Kidney capillary endothelial cell (primary cell): Measurements from ENCODE around the gene OAS1.
"Not testable (repeated sequence)": the region's sequence is repeated elsewhere in the genome, so short reads cannot be mapped to it uniquely, and the experiment has no call there.

ENCODE experiments used
- DNase-seq: peaks from one replicate; pipeline ENCODE4 v3.0.0-alpha.2; 2018; ENCODE audit warnings: low spot score

The OAS1 gene

DNA sequence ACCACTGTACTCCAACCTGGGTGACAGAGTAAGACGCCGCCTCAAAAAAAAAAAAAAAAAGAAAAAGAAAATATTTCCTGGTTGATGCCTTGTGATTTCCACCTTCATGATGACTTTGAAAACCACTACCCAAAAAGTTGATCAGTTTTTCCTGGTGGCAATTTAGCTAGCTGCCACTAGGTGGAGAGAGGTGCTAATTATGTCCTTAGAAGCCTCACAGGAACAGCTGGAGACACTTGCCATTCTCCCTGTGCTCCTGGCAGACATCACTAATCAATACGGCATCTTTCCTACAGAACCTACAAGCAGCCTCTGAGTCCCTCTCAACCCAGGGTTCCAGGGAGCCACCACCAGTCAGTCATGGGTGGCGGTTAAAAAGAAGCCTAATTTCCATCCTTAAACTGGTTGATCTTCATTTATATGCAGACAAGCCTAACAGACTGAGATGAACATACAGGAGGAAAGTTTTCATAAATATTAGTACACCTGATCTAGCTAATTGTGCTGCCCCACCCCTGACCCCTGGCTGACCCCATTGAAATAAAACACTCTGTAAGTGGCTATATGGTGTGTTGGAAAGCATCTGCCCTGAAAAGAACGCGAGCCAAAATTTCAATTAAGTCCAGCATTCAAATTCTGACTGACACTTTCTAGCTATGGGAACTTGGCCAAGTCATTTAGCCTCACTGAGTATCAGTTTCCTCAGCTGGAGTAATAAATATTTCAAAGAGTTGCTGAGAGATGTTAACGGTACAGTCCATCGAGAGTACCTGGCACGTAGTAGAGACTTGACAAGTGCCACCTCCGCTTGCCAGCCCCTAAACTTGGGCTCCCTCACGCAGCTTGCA, 6.2 kb upstream of the OAS1 start:
- peak; percentile 35 for DNase-seq

DNA sequence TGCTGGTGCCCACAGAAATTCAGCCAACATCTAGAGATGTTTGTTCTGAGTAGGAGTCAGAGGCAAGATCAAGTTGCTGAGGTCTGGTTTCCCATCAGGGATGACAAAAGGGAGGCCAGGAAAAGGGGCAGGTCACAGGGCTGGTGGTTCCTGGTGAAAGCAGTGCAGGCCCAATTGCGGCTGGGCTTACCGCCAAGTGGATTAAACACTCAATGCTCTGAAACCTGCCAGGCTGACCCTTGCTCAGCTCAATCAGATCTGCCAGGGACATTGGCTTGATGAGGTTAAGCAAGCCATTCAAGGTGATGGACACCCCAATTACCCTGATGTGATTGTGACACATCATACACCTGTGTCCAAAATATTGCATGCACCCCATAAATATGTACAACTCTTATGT, 5.5 kb upstream of the OAS1 start:
- DNase-seq = no peak

DNA sequence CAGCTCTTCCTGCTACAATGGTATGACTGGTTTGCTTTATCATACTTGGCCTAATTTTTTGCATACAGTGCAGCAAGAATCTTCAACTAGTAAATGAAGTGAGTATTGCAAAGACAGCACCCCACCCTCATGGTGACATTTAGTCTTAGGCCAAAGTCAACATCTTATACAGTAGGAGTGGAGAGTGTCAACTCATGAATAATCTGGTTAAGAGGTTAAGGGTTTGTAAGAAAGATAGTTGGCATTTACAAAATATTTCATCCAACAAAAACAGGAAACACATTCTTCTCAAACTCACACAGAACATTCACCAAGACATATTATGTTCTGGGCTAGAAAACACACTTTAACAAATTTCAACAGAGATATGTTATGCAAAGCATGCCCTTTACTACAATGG, 2.2 kb upstream of the OAS1 start:
- no peak for DNase-seq

DNA sequence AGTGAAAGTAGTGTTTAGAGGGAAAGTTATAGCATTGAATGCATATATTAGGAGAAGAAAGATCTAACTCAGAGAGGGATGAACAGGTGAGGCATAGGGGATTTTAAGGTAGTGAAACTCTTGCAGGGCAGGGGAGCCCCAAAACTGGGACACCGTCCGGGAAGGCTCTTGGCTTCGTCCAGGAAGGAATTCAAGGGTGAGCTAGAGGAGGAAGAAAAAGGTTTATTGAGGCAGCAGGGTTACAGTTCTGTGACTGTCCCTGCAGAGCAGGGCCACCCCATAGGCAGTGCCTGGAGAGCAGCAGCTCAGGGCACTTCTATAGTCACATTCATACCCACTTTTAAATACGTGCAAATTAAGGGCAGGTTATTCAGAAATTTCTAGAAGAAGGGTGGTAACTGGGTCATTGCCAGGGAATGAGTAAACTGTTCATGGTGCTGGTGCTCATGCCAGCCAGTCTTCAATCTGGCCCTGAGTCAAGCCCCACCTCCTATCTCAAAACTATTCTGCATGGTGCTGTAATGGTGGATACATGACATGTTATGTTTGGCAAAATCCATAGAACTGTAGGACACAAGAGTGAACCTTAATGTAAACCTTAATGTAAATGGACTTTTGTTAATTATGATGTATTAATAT, 1.2 kb upstream of the OAS1 start:
- no peak for DNase-seq

DNA sequence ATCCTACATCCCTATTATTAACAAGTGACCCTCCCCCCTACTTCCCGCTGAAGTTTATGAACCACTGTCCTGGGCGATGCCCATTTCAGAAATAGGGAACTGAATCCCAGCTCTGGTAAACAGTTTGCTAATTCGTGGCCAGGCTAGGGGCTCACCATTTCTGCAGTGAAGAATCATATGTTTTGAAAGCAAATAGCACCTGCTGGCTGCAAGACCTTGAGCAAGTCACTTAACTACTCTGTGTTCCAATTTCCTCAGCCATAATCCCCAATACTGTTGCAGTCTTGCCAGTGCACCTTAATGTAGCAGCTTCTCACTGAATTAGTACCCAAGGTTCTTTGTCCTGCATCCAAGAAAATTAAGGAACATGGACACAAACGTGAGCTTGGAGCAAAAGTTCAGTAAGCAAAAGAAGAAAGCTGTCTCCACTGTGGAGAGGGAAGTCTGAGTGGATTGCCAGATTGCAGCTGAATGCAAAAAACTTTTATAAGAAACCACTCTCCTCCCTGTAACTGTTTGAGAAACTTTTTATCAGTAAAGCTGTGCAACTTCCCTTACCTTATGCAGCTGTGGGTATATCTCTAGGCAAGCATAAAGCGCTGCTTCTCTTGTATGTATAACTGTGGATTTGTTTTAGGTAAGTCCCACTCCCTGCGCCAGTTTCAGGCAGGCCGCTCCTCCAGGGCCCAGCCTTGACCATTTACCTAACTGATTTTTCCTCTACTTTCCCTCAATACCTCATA, 824 bp downstream of the OAS1 start:
- no peak for DNase-seq

DNA sequence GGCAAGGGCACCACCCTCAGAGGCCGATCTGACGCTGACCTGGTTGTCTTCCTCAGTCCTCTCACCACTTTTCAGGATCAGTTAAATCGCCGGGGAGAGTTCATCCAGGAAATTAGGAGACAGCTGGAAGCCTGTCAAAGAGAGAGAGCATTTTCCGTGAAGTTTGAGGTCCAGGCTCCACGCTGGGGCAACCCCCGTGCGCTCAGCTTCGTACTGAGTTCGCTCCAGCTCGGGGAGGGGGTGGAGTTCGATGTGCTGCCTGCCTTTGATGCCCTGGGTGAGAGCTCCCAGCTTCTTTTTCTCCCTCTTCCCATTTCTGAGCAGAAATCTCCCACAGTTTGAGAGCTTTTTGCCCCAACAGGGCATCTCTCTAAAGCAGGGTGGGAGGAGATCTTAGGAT, 1.8 kb downstream of the OAS1 start:
- no peak for DNase-seq

DNA sequence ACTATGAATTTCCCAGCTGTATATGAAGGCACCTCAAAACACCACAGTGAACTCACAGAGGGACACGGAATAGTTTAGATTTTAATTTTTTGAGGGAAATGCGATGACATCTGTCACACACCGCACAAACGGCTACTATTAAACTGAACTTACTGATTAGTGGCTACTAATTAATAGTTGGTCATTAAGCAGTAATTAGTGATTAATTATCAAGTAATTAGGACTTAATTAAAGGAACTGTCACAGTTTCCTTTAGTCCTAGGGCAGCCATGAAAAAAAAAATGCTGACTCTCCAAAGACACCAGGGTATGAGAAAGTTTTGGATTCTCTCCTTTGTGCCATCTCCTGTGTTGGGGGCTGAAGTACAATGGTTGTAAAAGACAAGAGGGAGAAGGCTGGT, 2.9 kb downstream of the OAS1 start:
- DNase-seq = no peak

DNA sequence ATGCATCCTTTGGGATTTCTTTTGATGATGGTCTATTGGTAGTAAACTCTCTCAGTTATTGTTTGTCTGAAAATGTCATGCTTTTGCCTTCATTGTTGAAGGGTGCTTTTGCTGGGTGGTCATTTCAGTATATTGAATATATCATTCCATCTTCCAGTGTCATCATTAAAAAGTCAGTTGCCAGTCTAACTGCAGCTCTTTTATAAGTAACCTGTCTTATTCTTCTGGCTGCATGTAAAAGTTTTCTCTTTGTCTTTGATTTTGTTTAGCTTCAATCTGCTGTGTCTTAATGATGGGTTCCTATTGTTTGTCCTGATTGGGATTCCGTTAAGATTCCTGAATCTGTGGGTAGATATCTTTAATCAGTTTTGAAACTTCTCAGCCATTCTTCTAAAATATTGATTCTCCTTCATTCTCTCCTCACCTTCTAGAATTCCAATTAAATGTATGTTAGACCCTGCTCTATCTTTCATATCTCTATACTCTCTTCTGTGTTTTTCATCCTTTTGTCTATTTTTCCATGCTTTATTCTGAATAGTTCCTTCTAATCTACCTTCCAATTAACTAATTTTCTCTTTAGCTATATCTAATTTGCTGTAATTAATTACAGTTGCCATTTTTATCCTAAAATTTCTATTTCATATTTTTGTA, 6.4 kb downstream of the OAS1 start:
- DNase-seq = no peak

DNA sequence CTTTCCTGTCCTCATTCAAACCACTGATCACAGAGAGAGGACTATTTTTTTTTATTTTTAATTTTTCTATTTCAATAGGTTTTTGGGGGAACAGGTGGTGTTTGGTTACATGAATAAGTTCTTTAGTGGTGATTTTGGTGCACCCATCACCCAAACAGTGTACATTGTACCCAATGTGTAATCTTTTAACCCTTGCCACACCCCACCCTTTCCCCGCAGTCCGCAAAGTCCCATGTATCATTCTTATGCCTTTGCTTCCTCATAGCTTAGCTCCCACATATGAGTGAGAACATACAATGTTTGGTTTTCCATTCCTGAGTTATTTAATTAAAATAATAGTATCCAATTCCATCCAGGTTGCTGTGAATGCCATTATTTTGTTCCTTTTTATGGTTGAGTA, 7.1 kb downstream of the OAS1 start:
- DNase-seq = not testable (repeated sequence)

DNA sequence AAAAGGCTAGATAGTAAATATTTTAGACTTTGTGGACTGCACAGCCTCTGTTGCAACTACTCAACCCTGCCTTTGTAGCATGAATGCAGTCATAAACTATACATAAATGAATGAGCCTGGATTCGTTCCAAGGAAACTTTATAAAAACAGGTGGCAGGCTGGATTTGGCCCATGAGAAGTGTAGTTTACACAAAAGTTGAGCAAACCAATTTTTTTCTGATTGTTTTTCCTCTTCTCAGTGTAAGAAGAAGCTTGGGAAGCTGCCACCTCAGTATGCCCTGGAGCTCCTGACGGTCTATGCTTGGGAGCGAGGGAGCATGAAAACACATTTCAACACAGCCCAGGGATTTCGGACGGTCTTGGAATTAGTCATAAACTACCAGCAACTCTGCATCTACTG, 9.5 kb downstream of the OAS1 start:
- DNase-seq = no peak

DNA sequence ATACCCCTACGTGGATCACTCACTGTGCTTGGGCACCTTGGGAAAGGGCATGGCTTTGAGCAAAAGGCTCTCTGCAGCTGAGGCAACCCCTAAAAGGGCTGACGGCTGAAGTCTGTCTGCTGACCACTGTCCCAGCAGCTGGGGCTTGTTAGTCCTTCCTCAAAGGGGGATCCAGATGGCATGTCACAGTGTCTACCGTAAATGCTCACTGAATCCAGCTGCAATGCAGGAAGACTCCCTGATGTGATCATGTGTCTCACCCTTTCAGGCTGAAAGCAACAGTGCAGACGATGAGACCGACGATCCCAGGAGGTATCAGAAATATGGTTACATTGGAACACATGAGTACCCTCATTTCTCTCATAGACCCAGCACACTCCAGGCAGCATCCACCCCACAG, 12.4 kb downstream of the OAS1 start:
- DNase-seq = no peak

DNA sequence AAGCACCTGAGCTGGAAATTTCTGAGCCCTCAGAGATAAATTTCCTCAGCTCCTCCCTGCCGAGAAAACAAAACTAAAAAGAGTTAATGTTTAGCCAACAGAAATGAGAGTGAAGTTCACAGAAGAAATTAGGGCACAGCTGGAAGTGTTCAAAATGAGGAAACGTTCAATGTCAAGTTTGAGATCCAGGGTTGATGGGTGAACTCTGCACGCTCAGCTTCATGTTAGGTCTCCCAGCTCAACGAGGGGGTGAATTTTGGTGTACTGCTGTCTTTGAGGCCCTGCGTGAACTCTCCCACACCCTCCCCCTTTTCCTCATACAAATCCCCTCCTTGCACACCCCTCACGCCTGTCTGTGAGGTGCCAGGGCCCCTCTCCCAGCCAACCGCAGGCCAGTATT, 18.2 kb downstream of the OAS1 start:
- no peak for DNase-seq

DNA sequence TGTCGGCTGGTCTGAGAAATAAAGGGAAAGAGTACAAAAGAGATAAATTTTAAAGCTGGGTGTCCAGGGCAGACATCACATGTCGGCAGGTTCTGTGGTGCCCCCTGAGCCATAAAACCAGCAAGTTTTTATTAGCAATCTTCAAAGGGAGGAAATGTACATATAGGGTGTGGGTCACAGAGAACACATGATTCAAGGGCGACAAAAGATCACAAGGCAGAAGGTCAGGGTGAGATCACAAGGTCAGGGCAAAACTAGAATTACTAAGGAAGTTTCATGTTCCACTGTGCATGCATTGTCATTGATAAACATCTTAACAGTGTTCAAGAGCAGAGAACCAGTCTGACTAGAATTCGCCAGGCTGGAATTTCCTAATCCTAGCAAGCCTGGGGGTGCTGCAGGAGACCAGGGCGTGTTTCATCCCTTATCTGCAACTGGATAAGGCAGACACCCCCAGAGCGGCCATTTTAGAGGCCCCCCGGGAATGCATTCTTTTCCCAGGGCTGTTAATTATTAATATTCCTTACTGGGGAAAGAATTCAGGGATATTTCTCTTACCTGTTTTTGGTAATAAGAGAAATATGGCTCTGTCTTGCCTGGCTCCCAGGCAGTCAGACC, 19.8 kb downstream of the OAS1 start:
- DNase-seq = not testable (repeated sequence)

DNA sequence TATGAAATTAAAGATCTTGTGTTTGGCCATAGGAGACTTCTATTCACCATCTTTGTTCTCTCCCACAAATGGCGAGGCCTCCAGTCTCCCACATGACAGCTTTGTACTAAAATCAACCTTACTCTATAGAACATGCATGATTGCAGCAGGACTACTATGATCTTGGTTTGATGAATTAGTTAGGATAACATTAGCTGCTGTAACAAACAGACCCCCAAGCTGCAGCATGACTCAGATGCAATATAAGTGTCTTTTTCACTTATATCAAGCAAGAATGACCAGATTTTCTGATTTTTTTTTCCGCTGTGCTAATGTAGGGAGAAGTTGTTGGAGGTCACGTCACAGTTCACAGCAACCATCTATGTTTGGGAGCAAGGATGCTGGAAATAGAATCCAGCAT, 20.7 kb downstream of the OAS1 start:
- DNase-seq = no peak

DNA sequence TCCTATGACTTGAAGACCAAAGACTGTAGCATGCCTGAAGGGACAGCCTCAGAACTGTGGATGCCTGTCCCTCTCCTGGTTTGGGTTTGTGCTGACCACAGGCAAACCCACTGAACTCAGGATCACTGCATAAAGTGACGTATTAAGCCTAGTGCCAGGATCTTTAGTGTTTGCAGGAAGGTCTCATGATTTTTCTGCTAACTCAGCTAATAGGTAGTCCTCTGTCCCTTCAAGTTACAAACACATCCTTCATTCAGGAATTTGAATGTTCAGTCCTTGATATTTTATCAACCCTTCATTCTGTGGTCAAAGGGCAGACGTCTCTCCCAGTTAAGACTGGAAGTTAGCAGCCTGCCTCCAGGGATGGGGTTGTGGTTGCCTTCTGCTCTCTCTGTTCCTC, 21.2 kb downstream of the OAS1 start:
- no peak for DNase-seq

DNA sequence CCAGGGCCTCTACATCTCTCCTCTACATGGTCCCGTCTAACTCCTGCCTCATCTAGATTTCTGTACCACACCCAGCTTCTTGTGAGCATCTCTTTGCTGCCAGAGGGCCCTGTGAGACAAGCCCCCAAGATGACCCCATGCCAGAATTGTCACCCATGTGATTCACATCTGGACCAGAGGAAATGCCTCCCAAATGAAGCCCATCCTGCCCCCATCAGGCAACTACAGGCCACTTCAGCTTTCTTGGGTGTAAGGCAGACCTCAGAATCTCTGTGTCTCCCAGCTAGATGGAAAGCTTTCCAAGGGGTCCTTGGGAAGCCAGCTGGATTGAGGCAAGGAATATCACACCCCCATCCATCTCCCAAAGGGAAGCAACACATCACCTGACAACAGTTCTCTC, 22.2 kb downstream of the OAS1 start:
- DNase-seq = no peak

DNA sequence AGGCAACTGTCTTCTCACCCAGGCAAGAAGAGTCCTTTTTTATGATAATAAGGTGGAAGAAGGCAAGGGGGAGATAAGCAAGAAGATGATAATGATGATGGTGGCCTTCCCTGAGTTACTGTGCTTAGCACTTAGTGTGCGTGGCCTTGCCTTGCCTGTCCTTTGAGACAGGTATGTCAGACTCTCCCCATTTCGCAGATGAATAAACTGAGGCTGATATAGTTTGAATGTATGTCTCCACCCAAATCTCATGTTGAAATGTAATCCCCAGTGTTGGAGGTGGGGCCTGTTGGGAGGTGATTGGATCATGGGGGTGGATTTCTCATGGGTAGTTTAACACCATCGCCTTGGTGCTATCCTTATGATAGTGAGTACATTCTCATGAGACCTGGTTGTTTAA, 23.0 kb downstream of the OAS1 start:
- DNase-seq = no peak

DNA sequence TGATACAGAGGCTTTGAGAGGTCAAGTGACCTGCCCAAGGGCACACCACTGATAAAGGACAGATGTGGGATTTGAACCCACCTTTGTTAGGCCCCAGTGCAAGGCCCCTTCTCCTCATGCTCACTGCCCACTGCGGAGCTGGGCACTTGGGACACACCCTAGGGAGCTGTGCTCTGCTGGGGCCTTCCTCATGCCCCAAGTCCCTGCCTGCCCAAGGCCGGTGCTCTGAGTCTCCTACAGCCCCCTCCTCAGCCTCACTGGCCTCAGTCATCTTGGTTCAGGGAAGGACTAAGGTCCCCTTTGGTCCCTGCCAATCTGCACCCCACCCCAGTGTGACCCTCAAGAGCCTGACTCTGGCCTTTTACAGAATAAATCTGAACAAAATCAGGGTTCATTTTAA, 23.6 kb downstream of the OAS1 start:
- no peak for DNase-seq

DNA sequence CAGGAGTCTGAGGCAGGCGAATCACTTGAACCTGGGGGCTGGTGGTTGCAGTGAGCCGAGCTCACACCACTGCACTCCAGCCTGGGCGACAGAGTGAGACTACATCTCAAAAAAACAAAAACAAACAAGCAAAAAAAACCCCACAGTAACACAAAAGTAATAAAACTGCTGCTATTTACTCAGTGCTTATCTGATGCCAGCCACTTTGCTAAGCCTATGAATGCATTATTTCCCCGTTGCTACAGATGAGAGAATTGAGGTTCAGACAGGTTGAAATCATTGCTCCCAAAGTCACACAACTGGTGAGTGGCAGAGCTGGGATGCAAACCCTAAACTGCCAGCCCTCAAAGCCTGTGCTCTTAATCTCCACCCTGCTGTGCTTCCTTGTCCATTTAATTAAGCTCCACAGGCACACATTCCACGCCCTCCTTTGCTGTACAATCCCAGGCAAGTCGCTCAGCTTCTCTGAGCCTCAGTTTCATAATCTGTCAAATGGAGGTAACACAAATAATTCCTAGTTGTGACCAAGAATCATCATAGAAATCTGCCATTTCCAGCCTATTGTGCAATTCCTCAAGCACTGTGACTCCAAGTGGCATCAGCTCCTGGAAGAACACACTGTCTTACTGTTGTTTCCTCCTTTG, 25.8 kb downstream of the OAS1 start:
- no peak for DNase-seq

DNA sequence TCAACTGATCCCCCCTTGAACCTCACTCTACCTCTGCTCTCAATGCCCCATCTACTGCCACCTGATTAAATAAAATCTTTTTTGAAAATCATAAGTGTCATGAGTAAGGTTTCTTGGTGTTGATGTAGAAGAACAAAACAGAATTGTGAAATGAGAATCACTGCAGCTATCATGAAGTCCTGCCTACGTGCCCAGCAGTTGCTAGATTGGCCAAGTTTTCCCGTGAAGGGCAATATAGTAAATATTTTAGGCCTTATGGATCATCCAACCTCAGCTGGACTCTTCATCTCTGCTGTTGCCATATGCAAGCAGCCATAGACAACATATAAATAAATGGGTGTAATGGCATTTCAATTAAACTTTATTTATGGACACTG, 26.4 kb downstream of the OAS1 start:
- DNase-seq = no peak

DNA sequence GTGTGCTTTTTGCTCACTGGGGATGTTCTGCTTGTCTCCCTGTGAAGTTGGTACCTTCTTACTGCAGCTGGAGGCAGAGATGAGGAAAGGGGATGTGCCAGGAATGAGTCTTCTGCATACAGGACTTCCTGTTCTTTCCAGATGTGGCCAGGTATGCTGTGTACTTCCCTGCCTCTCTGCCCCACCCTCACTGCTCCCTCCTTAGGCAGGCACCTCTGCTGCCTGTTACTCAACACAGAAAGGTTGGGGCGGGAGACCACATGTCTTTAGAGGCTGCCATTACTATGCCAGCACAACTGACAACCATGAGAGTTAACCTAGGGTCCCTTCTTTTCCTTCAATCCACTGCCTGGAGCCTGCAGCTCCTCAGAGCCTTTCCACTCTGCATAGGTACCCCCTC, 29.5 kb downstream of the OAS1 start:
- DNase-seq = no peak

DNA sequence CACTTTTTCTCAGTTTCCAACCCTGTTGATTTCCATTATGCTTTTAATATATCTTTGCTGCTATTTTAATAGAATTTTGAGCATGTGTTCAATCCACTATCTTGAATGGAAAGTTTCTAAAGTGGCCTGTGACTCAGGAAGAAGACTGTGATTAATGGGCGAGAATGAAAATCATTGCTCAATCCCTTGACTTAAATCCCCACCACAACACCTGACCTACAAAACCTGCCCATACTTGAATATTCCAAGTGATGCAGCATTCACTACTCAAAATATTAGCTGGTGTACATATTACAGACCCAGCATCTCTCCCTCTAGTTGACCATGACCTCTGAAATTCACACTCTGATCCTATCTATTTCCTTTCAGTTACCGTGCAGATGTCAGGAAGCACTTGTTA, 30.2 kb downstream of the OAS1 start:
- no peak for DNase-seq
